DND-41 (cell line): ENCODE data around the gene GSN.

Experiments
- ATAC-seq: fragments of 200-7000 bp; cut with Tn5 transposase; 3 replicates; pipeline ENCODE4 v1.9.1; 2021; ENCODE audit warnings: low read depth; ENCODE audit not compliant: insufficient read depth
- DNase-seq: peaks from one replicate; pipeline ENCODE4 v3.0.0-alpha.2; 2020
- H2AFZ ChIP-seq: 2 replicates; pipeline ENCODE4 v1.6.0; 2012; ENCODE audit warnings: low read depth, low read length
- H3K27ac ChIP-seq: 2 replicates; pipeline ENCODE4 v1.5.1; 2012; ENCODE audit warnings: low read length, inconsistent platforms
- H3K27me3 ChIP-seq: fragments of 200-600 bp; sonication (generic); 2 replicates; pipeline ENCODE4 v1.6.0; 2012; ENCODE audit warnings: low read length, mild to moderate bottlenecking, inconsistent platforms; ENCODE audit not compliant: insufficient read depth, poor library complexity
- H3K36me3 ChIP-seq: 2 replicates; pipeline ENCODE4 v1.5.1; 2012; ENCODE audit warnings: low read length, inconsistent platforms; ENCODE audit not compliant: insufficient read depth
- H3K4me1 ChIP-seq: 2 replicates; pipeline ENCODE4 v1.5.1; 2012; ENCODE audit warnings: mild to moderate bottlenecking, low read length; ENCODE audit not compliant: insufficient read depth
- H3K4me2 ChIP-seq: 2 replicates; pipeline ENCODE4 v1.6.0; 2012; ENCODE audit warnings: mild to moderate bottlenecking, moderate library complexity, low read length, inconsistent platforms; ENCODE audit not compliant: insufficient read depth
- H3K4me3 ChIP-seq, 2 experiments: fragments of 200-600 bp in 1 of 2; shearing (Covaris generic) in 1 of 2; 2 replicates each; pipeline ENCODE4 v1.5.1; 2012 to 2016; ENCODE audit warnings: inconsistent platforms in 2 of 2, low read length in 2 of 2, mild to moderate bottlenecking in 2 of 2, low read depth in 1 of 2, moderate library complexity in 1 of 2
- H3K79me2 ChIP-seq: 2 replicates; pipeline ENCODE4 v1.6.0; 2012; ENCODE audit warnings: low read length, inconsistent platforms; ENCODE audit not compliant: insufficient read depth
- H3K9ac ChIP-seq: 2 replicates; pipeline ENCODE4 v1.6.0; 2012; ENCODE audit warnings: low read depth, mild to moderate bottlenecking, inconsistent platforms, low read length, moderate library complexity
- H3K9me3 ChIP-seq: 2 replicates; pipeline ENCODE4 v1.5.1; 2012; ENCODE audit warnings: low read length, moderate library complexity, mild to moderate bottlenecking, inconsistent platforms; ENCODE audit not compliant: insufficient read depth, severe bottlenecking
- H4K20me1 ChIP-seq: 2 replicates; pipeline ENCODE4 v1.6.0; 2012; ENCODE audit warnings: low read length; ENCODE audit not compliant: insufficient read depth
- CTCF ChIP-seq: IDR thresholded peaks from 2 replicates; pipeline ENCODE4 v1.5.1; 2012; ENCODE audit warnings: borderline replicate concordance, low read length, moderate library complexity, mild to moderate bottlenecking; ENCODE audit not compliant: poor library complexity, severe bottlenecking; ENCODE audit errors: extremely low read depth
- EZH2 ChIP-seq: IDR thresholded peaks from 3 replicates; pipeline ENCODE4 v1.6.1; 2012; ENCODE audit warnings: borderline replicate concordance, low read depth, mild to moderate bottlenecking, moderate library complexity, low read length, inconsistent platforms; ENCODE audit not compliant: severe bottlenecking

Gene GSN

GRCh38 chr9:121363622-121363961 is 95.6 kb downstream of the GSN start:
- no peaks in the 10 kb centered on the region for H4K20me1 ChIP-seq
- no peaks in the 10 kb centered on the region for H3K36me3 ChIP-seq
- H3K27me3 ChIP-seq = peaks cover 19% of the 10 kb centered on the region
- no peak overlapping the region for H3K4me2 ChIP-seq
- no peaks in the 10 kb centered on the region for H3K79me2 ChIP-seq
- no peak for TF ChIP-seq EZH2
- TF ChIP-seq CTCF = no peak
- ATAC-seq = no peak
- no peak overlapping the region for H2AFZ ChIP-seq
- H3K9ac ChIP-seq = no peak overlapping the region
- H3K4me1 ChIP-seq = no peaks in the 10 kb centered on the region
- no peak for DNase-seq
- no peaks in the 10 kb centered on the region for H3K9me3 ChIP-seq
- H3K27ac ChIP-seq = no peak overlapping the region
- H3K4me3 ChIP-seq = no peak overlapping the region

GRCh38 chr9:121364077-121364476 is 96.1 kb downstream of the GSN start:
- H3K9ac ChIP-seq = no peak overlapping the region
- no peak overlapping the region for H3K27ac ChIP-seq

GRCh38 chr9:121364886-121365285 is 96.9 kb downstream of the GSN start:
- ATAC-seq = no peak
- no peaks in the 10 kb centered on the region for H3K4me1 ChIP-seq
- peaks cover 9% of the 10 kb centered on the region for H3K27me3 ChIP-seq
- H2AFZ ChIP-seq = no peak overlapping the region
- H3K79me2 ChIP-seq = no peaks in the 10 kb centered on the region
- no peak overlapping the region for H3K27ac ChIP-seq
- no peak for TF ChIP-seq EZH2
- no peak for TF ChIP-seq CTCF
- no peaks in the 10 kb centered on the region for H3K36me3 ChIP-seq
- DNase-seq = no peak
- no peak overlapping the region for H3K4me3 ChIP-seq
- H3K9ac ChIP-seq = no peak overlapping the region
- no peak overlapping the region for H3K4me2 ChIP-seq
- no peaks in the 10 kb centered on the region for H3K9me3 ChIP-seq
- no peaks in the 10 kb centered on the region for H4K20me1 ChIP-seq

More at GRCh38 chr9:121364077-121364476, 96.1 kb downstream of the GSN start:
- Histone ChIP-seq H4K20me1 (no peaks in the 10 kb centered on the region), H3K4me1 (no peaks in the 10 kb centered on the region), H3K36me3 (no peaks in the 10 kb centered on the region), H3K79me2 (no peaks in the 10 kb centered on the region), H3K4me2 (no peak overlapping the region), H3K27me3 (peaks cover 15% of the 10 kb centered on the region), H2AFZ (no peak overlapping the region), H3K4me3 (no peak overlapping the region), H3K9me3 (no peaks in the 10 kb centered on the region)
- ATAC-seq (no peak), DNase-seq (no peak)
- TF ChIP-seq EZH2 = no peak
- no peak for TF ChIP-seq CTCF

GRCh38 chr9:121365564-121365963 is 97.6 kb downstream of the GSN start:
- Histone ChIP-seq H3K27me3 (peaks cover 9% of the 10 kb centered on the region), H3K4me2 (no peak overlapping the region), H4K20me1 (no peaks in the 10 kb centered on the region), H3K9ac (no peak overlapping the region), H3K79me2 (no peaks in the 10 kb centered on the region), H2AFZ (no peak overlapping the region), H3K4me3 (no peak overlapping the region), H3K4me1 (no peaks in the 10 kb centered on the region), H3K36me3 (no peaks in the 10 kb centered on the region), H3K9me3 (no peaks in the 10 kb centered on the region), H3K27ac (no peak overlapping the region)
- DNase-seq (no peak), ATAC-seq (no peak)
- TF ChIP-seq EZH2 = no peak
- TF ChIP-seq CTCF = no peak
